ENCODE data around the gene ZSCAN10. TPM values are rescaled to one million over a fixed set of nuclear protein-coding genes. Genes with fewer than 3 reads are reported as not detected.

Gene ZSCAN10
- total and polyA plus RNA-seq, 9 of the 15 experiments (the other 6 are each of a cell fraction or from before 2014, with no cell fraction given), result 0.22 TPM; not detected in 8

GRCh38 chr16:3137267-3137666 lies 38.2 kb upstream of the ZSCAN10 start:
- intact Hi-C loops (cut with micrococcal nuclease), result no loop called here
- H3K4me2 ChIP-seq (ENCODE audit: insufficient read depth, low read length), result no peak overlapping the region

More at GRCh38 chr16:3137267-3137666, 38.2 kb upstream of the ZSCAN10 start:
- Histone ChIP-seq H3K27me3 (ENCODE audit: control insufficient read depth in 2 of 2, insufficient read depth in 2 of 2, low read length in 2 of 2) (no peaks in the 10 kb centered on the region), H3K9me3 (replicated peaks; ENCODE audit: control insufficient read depth, insufficient read depth, low read depth, low read length) (no peaks in the 10 kb centered on the region), H3K4me1 (replicated peaks in 1 of 2; ENCODE audit: control insufficient read depth in 2 of 2, insufficient read depth in 2 of 2, low read length in 2 of 2) (peaks cover 3 to 36% of the 10 kb centered on the region in 2 experiments; a peak in 3 of 5 replicates), H2AFZ (ENCODE audit: low read depth, low read length) (no peak overlapping the region), H3K36me3 (ENCODE audit: control insufficient read depth, insufficient read depth, low read length) (peaks cover 24% of the 10 kb centered on the region; the same call in 1 of the 3 replicates), H4K20me1 (replicated peaks; ENCODE audit: control insufficient read depth, insufficient read depth, low read length) (no peaks in the 10 kb centered on the region), H3K79me2 (ENCODE audit: control insufficient read depth, insufficient read depth, low read length) (peaks cover 33% of the 10 kb centered on the region), H3K9ac (ENCODE audit: insufficient read depth in 1 of 2, low read depth in 2 of 2, low read length in 2 of 2) (peak overlapping the region in 1 of 2 experiments; percentile 68; a peak in 2 of 4 replicates), H3K27ac (ENCODE audit: extremely low read depth, low read depth, low read length) (no peak overlapping the region), H3K9me1 (ENCODE audit: control insufficient read depth, insufficient read depth, low read length) (no peaks in the 10 kb centered on the region), H3K4me3 (no peak overlapping the region)
- in situ Hi-C loops (cut with MboI), result no loop called here
- no TSS peak for BruUV-seq (replicated peaks)
- FAIRE-seq, result no peak
- ChIA-PET POLR2A (interaction anchor here (0.6 to 1.6 kb wide), 3 partner anchors 8 to 52 kb away, joined by 4 to 13 read pairs (median 5); no protein-coding TSS in a partner anchor), CTCF (ENCODE audit: low intra/inter-chr PET ratio) (no interaction called here)
- TF ChIP-seq HIVEP1 (CRISPR knock-in tag; IDR thresholded peaks at IDR 0.05), result no peak
- no peak for TF ChIP-seq ZBTB1 (CRISPR knock-in tag; IDR thresholded peaks at IDR 0.05; ENCODE audit: borderline replicate concordance, low read depth)
- TF ChIP-seq MLLT1 (IDR thresholded peaks at IDR 0.05), result no peak
- no peak for TF ChIP-seq CXXC5 (CRISPR knock-in tag; IDR thresholded peaks at IDR 0.05)
- TF ChIP-seq LEF1 (IDR thresholded peaks at IDR 0.05), result no peak
- no peak for TF ChIP-seq CBFA2T3 (IDR thresholded peaks at IDR 0.05)
- TF ChIP-seq SMAD4 (CRISPR knock-in tag; conservative IDR thresholded peaks at IDR 0.05), result no peak
- TF ChIP-seq RHOXF2B (CRISPR knock-in tag; conservative IDR thresholded peaks at IDR 0.05), result no peak
- TF ChIP-seq E2F3 (CRISPR knock-in tag; IDR thresholded peaks at IDR 0.05), result no peak
- no peak for TF ChIP-seq NBN (IDR thresholded peaks at IDR 0.05; ENCODE audit: low read depth)
- no peak for TF ChIP-seq XRCC5 (IDR thresholded peaks at IDR 0.05; ENCODE audit: low read depth, low read length)
- TF ChIP-seq ZNF239 (CRISPR knock-in tag; IDR thresholded peaks at IDR 0.05), result no peak
- no peak for TF ChIP-seq DLX4 (CRISPR knock-in tag; IDR thresholded peaks at IDR 0.05)
- TF ChIP-seq ZNF24 (IDR thresholded peaks at IDR 0.05), result no peak
- TF ChIP-seq SRSF3 (IDR thresholded peaks at IDR 0.05; ENCODE audit: insufficient read depth, low read length), result no peak
- no peak for TF ChIP-seq PHF20 (IDR thresholded peaks at IDR 0.05; ENCODE audit: partially characterized antibody)
- no peak for TF ChIP-seq U2AF1 (optimal IDR thresholded peaks at IDR 0.05; ENCODE audit: low read depth, low read length)
- TF ChIP-seq SNIP1 (IDR thresholded peaks at IDR 0.05; ENCODE audit: low read depth), result no peak
- no peak for TF ChIP-seq RBM39 (optimal IDR thresholded peaks at IDR 0.05; ENCODE audit: low read depth, low read length)
- 89% methylated on average over 13 of the region's 13 CpGs for WGBS (ENCODE audit: insufficient coverage, low coverage, missing lambda C conversion rate)
- no peak for ATAC-seq
- DNase-seq (ENCODE audit: extremely low read depth in 1 of 4, low spot score in 3 of 4), result no peak
